ENCODE data around the gene CTF1. TPM values are rescaled to one million over a fixed set of nuclear protein-coding genes. Genes with fewer than 3 reads are reported as not detected.

The CTF1 gene
- total and polyA plus RNA-seq, 2 experiments from 2014 or later: 4.9 to 14.0 TPM

GRCh38 chr16:30922960-30923535 is 26.6 kb downstream of the CTF1 start:
- Histone ChIP-seq H3K4me1 (ENCODE audit: low read depth) (peaks cover 3% of the 10 kb centered on the region), H3K4me3 (peak overlapping the region; percentile 77), H3K27ac (peak overlapping the region; percentile 98), H3K9me3 (ENCODE audit: low read depth) (no peaks in the 10 kb centered on the region), H3K36me3 (no peaks in the 10 kb centered on the region), H3K27me3 (no peaks in the 10 kb centered on the region)
- peak; percentile 99 to 100 for DNase-seq (ENCODE audit: low read depth in 1 of 2, low spot score in 1 of 2)
- TF ChIP-seq CTCF (IDR thresholded peaks at IDR 0.05; ENCODE audit: low read depth, low read length): no peak

GRCh38 chr16:30923554-30924075 is 27.2 kb downstream of the CTF1 start, which contains the start of gene FBXL19:
TSS of gene FBXL19 (plus strand) at chr16:30923572. CDS start at chr16:30925755, 2,183 bp downstream.
- peak within 1 kb of the TSS; percentile 98 for H3K27ac ChIP-seq
- no peaks in the 10 kb centered on the region for H3K36me3 ChIP-seq
- no peak for TF ChIP-seq CTCF (IDR thresholded peaks at IDR 0.05; ENCODE audit: low read depth, low read length)
- H3K4me1 ChIP-seq (ENCODE audit: low read depth): peaks cover 3% of the 10 kb centered on the region
- H3K4me3 ChIP-seq: peak within 1 kb of the TSS; percentile 77
- H3K27me3 ChIP-seq: no peaks in the 10 kb centered on the region
- H3K9me3 ChIP-seq (ENCODE audit: low read depth): no peaks in the 10 kb centered on the region
- peak in 1 of 2 donors; percentile 78 for DNase-seq (ENCODE audit: low read depth in 1 of 2, low spot score in 1 of 2)

DNA sequence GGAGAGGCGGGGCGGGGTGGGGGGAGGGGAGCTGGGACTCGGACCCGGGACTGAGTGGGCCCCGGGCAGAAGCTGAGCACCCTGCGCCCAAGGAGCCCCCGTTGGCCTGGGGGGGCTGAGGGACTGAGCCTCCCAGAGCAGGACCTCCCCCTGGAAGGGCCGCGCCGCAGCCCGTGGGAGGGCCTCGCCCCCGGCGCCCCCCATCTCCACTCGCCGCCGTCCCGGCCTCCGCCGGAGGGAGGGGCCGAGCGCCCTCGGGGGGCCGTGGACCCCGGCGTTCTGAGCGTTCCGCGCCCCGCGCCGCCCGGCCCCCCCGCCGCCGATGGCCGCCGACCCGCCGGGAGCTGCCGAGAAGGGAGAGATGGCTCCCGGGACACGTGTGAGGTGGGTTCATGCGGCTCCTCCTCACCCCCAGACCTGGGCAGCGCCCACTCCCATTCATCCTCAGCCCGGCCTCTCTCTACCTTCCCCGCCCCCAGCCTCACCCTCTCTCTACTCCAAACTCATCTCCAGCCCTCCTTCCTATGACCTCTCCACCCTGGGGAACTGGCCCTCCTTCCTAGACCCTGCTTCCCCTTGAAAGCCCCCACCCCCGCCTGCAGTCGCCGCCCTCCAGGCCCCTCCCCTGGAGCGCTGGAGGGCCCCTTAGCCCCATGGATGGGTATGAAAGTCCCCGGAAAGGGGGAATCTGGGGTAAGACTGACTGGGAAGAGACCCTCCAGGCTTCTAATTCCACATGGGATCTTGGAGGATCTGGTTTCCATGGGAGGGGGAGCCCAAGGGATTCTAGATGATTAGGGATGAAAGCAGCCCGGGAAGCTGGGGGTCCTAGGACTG is 27.9 kb downstream of the CTF1 start:
- Histone ChIP-seq H3K4me1 (ENCODE audit: low read depth) (peaks cover 3% of the 10 kb centered on the region), H3K27me3 (no peaks in the 10 kb centered on the region), H3K27ac (peak overlapping the region; percentile 66), H3K36me3 (no peaks in the 10 kb centered on the region), H3K4me3 (peak overlapping the region; percentile 77), H3K9me3 (ENCODE audit: low read depth) (no peaks in the 10 kb centered on the region)
- TF ChIP-seq CTCF (IDR thresholded peaks at IDR 0.05; ENCODE audit: low read depth, low read length): no peak
- DNase-seq (ENCODE audit: low read depth in 1 of 2, low spot score in 1 of 2): peak in 1 of 2 donors; percentile 42

GRCh38 chr16:30924913-30925631 is 28.7 kb downstream of the CTF1 start:
- H3K4me1 ChIP-seq (ENCODE audit: low read depth): peaks cover 3% of the 10 kb centered on the region
- no peaks in the 10 kb centered on the region for H3K27me3 ChIP-seq
- peak overlapping the region; percentile 66 for H3K27ac ChIP-seq
- no peaks in the 10 kb centered on the region for H3K9me3 ChIP-seq (ENCODE audit: low read depth)
- no peak for DNase-seq (ENCODE audit: low read depth in 1 of 2, low spot score in 1 of 2)
- TF ChIP-seq CTCF (IDR thresholded peaks at IDR 0.05; ENCODE audit: low read depth, low read length): no peak
- peak overlapping the region; percentile 77 for H3K4me3 ChIP-seq
- peaks cover 2% of the 10 kb centered on the region for H3K36me3 ChIP-seq

DNA sequence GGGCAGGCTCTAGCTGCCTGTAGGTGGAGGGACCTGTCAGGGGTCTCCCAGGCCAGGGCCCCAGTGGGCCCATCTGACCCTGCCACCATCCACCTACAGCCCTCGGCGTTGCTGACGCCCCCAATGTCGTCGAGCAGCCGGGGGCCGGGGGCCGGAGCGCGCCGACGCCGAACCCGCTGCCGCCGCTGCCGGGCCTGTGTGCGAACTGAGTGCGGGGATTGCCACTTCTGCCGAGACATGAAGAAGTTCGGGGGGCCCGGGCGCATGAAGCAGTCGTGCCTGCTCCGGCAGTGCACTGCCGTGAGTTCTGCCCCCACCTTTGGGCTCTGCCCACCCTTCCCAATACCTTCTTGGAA is 29.2 kb downstream of the CTF1 start:
- Histone ChIP-seq H3K36me3 (peaks cover 7% of the 10 kb centered on the region), H3K9me3 (ENCODE audit: low read depth) (no peaks in the 10 kb centered on the region), H3K27me3 (no peaks in the 10 kb centered on the region), H3K4me3 (no peak overlapping the region), H3K4me1 (ENCODE audit: low read depth) (peaks cover 7% of the 10 kb centered on the region), H3K27ac (peak overlapping the region; percentile 66)
- DNase-seq (ENCODE audit: low read depth in 1 of 2, low spot score in 1 of 2): no peak
- TF ChIP-seq CTCF (IDR thresholded peaks at IDR 0.05; ENCODE audit: low read depth, low read length): no peak
